ENCODE results near the gene LGALS8. TPM values are rescaled to one million over a fixed set of nuclear protein-coding genes. Genes with fewer than 3 reads are reported as not detected.

Gene LGALS8
- polyA plus RNA-seq, 2 of the 4 experiments (the other 2 are of a cell fraction), result 32.3 to 61.3 TPM

GRCh38 chr1:236489710-236490377 is 33.9 kb upstream of the LGALS8 start:
- H3K4me2 ChIP-seq, result peak overlapping the region; percentile 9
- 0 out of 3 replicates have a peak, but pooled peaks cover 4% of the 10 kb centered on the region for H3K4me1 ChIP-seq
- TF ChIP-seq ZFP36 (IDR thresholded peaks at IDR 0.05; ENCODE audit: borderline replicate concordance, partially characterized antibody) (no peak), KDM1A (IDR thresholded peaks at IDR 0.05; ENCODE audit: low read depth) (no peak), NR3C1 (IDR thresholded peaks at IDR 0.05) (no peak), JUNB (IDR thresholded peaks at IDR 0.05) (no peak), FOXS1 (CRISPR knock-in tag; IDR thresholded peaks at IDR 0.05) (no peak), HOXB5 (CRISPR knock-in tag; IDR thresholded peaks at IDR 0.05) (no peak), JUN (IDR thresholded peaks at IDR 0.05) (no peak), RAD21 (conservative IDR thresholded peaks at IDR 0.05 in 1 of 2, IDR thresholded peaks at IDR 0.05 in 1 of 2) (peak; percentile 82 to 88), FOSB (CRISPR knock-in tag; IDR thresholded peaks at IDR 0.05) (no peak), TP53 (CRISPR knock-in tag; IDR thresholded peaks at IDR 0.05) (no peak), CHD2 (IDR thresholded peaks at IDR 0.05; ENCODE audit: low read length, partially characterized antibody) (no peak), CHD4 (IDR thresholded peaks at IDR 0.05; ENCODE audit: borderline replicate concordance) (no peak), SMC3 (IDR thresholded peaks at IDR 0.05) (peak; percentile 81), NFE2L2 (conservative IDR thresholded peaks at IDR 0.05; ENCODE audit: low read length) (no peak), EHF (CRISPR knock-in tag; IDR thresholded peaks at IDR 0.05) (no peak), HOXB13 (CRISPR knock-in tag; IDR thresholded peaks at IDR 0.05; ENCODE audit: low read depth) (no peak), NPAS2 (CRISPR knock-in tag; IDR thresholded peaks at IDR 0.05; ENCODE audit: borderline replicate concordance) (no peak), HEYL (CRISPR knock-in tag; IDR thresholded peaks at IDR 0.05) (no peak), BCL3 (IDR thresholded peaks at IDR 0.05) (no peak), FOSL2 (IDR thresholded peaks at IDR 0.05) (no peak), FOSL2 (CRISPR knock-in tag; IDR thresholded peaks at IDR 0.05) (no peak)
- TF ChIP-seq, protein P1, sequence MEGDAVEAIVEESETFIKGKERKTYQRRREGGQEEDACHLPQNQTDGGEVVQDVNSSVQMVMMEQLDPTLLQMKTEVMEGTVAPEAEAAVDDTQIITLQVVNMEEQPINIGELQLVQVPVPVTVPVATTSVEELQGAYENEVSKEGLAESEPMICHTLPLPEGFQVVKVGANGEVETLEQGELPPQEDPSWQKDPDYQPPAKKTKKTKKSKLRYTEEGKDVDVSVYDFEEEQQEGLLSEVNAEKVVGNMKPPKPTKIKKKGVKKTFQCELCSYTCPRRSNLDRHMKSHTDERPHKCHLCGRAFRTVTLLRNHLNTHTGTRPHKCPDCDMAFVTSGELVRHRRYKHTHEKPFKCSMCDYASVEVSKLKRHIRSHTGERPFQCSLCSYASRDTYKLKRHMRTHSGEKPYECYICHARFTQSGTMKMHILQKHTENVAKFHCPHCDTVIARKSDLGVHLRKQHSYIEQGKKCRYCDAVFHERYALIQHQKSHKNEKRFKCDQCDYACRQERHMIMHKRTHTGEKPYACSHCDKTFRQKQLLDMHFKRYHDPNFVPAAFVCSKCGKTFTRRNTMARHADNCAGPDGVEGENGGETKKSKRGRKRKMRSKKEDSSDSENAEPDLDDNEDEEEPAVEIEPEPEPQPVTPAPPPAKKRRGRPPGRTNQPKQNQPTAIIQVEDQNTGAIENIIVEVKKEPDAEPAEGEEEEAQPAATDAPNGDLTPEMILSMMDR (IDR thresholded peaks at IDR 0.05), result peak; percentile 76
- TF ChIP-seq, protein P2, sequence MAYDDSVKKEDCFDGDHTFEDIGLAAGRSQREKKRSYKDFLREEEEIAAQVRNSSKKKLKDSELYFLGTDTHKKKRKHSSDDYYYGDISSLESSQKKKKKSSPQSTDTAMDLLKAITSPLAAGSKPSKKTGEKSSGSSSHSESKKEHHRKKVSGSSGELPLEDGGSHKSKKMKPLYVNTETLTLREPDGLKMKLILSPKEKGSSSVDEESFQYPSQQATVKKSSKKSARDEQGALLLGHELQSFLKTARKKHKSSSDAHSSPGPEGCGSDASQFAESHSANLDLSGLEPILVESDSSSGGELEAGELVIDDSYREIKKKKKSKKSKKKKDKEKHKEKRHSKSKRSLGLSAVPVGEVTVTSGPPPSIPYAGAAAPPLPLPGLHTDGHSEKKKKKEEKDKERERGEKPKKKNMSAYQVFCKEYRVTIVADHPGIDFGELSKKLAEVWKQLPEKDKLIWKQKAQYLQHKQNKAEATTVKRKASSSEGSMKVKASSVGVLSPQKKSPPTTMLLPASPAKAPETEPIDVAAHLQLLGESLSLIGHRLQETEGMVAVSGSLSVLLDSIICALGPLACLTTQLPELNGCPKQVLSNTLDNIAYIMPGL (CRISPR knock-in tag; IDR thresholded peaks at IDR 0.05; ENCODE audit: borderline replicate concordance), result no peak
- TF ChIP-seq, protein P3, sequence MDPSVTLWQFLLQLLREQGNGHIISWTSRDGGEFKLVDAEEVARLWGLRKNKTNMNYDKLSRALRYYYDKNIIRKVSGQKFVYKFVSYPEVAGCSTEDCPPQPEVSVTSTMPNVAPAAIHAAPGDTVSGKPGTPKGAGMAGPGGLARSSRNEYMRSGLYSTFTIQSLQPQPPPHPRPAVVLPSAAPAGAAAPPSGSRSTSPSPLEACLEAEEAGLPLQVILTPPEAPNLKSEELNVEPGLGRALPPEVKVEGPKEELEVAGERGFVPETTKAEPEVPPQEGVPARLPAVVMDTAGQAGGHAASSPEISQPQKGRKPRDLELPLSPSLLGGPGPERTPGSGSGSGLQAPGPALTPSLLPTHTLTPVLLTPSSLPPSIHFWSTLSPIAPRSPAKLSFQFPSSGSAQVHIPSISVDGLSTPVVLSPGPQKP (IDR thresholded peaks at IDR 0.05; ENCODE audit: low read depth, low read length), result no peak
- DNase-seq (ENCODE audit: low read depth in 1 of 2, low spot score in 1 of 2) (peak; percentile 76 to 80), ATAC-seq (peak; percentile 86 to 89), FAIRE-seq (no peak)
- no peak overlapping the region for H3K4me3 ChIP-seq
- 20% methylated on average over 11 of the region's 11 CpGs for WGBS (ENCODE audit: missing lambda C conversion rate)
- POLR2A ChIA-PET, result no interaction called here
- H3K9me3 ChIP-seq, result no peaks in the 10 kb centered on the region
- CTCF ChIA-PET, result interaction anchor here (0.6 to 11.7 kb wide), 13 partner anchors 11 to 384 kb away, joined by 3 to 110 read pairs (median 4); no protein-coding TSS in a partner anchor
- H3K27ac ChIP-seq, result no peak overlapping the region

Measured in A549 (cell line).